GM18517 (cell line): ENCODE results near the gene MAGEC3.

Experiments used
- ATAC-seq: cut with Tn5 transposase; IDR thresholded peaks from one replicate; pipeline ENCODE4 v1.9.1; 2021; ENCODE audit warnings: mild to moderate bottlenecking, moderate library complexity; ENCODE audit not compliant: unreplicated experiment

Gene MAGEC3

GRCh38 chrX:141945426-141945825 is 107.3 kb downstream of the MAGEC3 start:
- ATAC-seq = no peak

GRCh38 chrX:141947350-141947749 is 109.2 kb downstream of the MAGEC3 start:
- no peak for ATAC-seq
